Liver (tissue), 9 donors: ENCODE measurements around the gene SYNJ1. TPM values are rescaled to one million over a fixed set of nuclear protein-coding genes. Genes with fewer than 3 reads are reported as not detected.

Source experiments
- DNase-seq: peaks from one replicate; pipeline ENCODE4 v3.0.0-alpha.2; 2017; ENCODE audit warnings: low spot score
- H3K27ac ChIP-seq, 2 donors: one replicate each; pipeline ENCODE4 v1.7.0; 2013; ENCODE audit warnings: inconsistent platforms in 2 of 2, low read length in 2 of 2, control low read depth in 1 of 2, low read depth in 1 of 2, mild to moderate bottlenecking in 1 of 2
- H3K27me3 ChIP-seq, 4 donors: one replicate each; pipeline versions ENCODE4 v1.6.1 to v1.7.0; 2013; ENCODE audit warnings: low read length in 3 of 4, inconsistent platforms in 1 of 4, mild to moderate bottlenecking in 1 of 4, moderate library complexity in 1 of 4; ENCODE audit not compliant: control insufficient read depth in 4 of 4, insufficient read depth in 4 of 4
- H3K36me3 ChIP-seq, 4 donors: one replicate each; pipeline versions ENCODE4 v1.6.1 to v1.7.0; 2013; ENCODE audit warnings: low read length in 3 of 4, mild to moderate bottlenecking in 3 of 4, low read depth in 1 of 4, moderate library complexity in 1 of 4; ENCODE audit not compliant: control insufficient read depth in 4 of 4, insufficient read depth in 3 of 4
- H3K4me1 ChIP-seq, 4 donors: one replicate each; pipeline versions ENCODE4 v1.6.1 to v1.7.0; 2013; ENCODE audit warnings: low read length in 3 of 4, mild to moderate bottlenecking in 3 of 4, moderate library complexity in 1 of 4; ENCODE audit not compliant: control insufficient read depth in 4 of 4, insufficient read depth in 4 of 4
- H3K4me3 ChIP-seq, 3 donors: one replicate each; pipeline versions ENCODE4 v1.6.1 to v1.7.0; 2013; ENCODE audit warnings: low read length in 3 of 3, control low read depth in 1 of 3, low read depth in 1 of 3, mild to moderate bottlenecking in 1 of 3
- H3K9ac ChIP-seq, 2 donors: one replicate each; pipeline ENCODE4 v1.7.0; 2013; ENCODE audit warnings: low read length in 2 of 2, mild to moderate bottlenecking in 2 of 2, moderate library complexity in 2 of 2, control low read depth in 1 of 2, low read depth in 1 of 2
- H3K9me3 ChIP-seq, 4 donors: one replicate each; pipeline versions ENCODE4 v1.6.1 to v1.7.0; 2013; ENCODE audit warnings: low read length in 3 of 4; ENCODE audit not compliant: control insufficient read depth in 4 of 4
- ATF3 ChIP-seq: IDR thresholded peaks from 2 replicates; pipeline ENCODE4 v1.6.1; 2016; ENCODE audit warnings: antibody characterized with exemption
- CTCF ChIP-seq: fragments of 150-350 bp; IDR thresholded peaks from 2 replicates; pipeline ENCODE4 v1.5.1; 2017; ENCODE audit warnings: improper control_type of control experiment, low read depth, low read length; ENCODE audit not compliant: missing input control
- FOXA1 ChIP-seq: IDR thresholded peaks from 2 replicates; pipeline ENCODE4 v1.6.1; 2016; ENCODE audit warnings: antibody characterized with exemption
- FOXA2 ChIP-seq: IDR thresholded peaks from 2 replicates; pipeline ENCODE4 v1.6.1; 2016; ENCODE audit warnings: antibody characterized with exemption
- GABPA ChIP-seq, 2 donors: IDR thresholded peaks in 1 of 2; conservative IDR thresholded peaks in 1 of 2; 2 replicates each; pipeline ENCODE4 v1.6.1; 2016; ENCODE audit warnings: antibody characterized with exemption in 2 of 2, mild to moderate bottlenecking in 1 of 2, moderate library complexity in 1 of 2
- HNF4A ChIP-seq, 2 donors: conservative IDR thresholded peaks; 2 replicates each; pipeline ENCODE4 v1.6.1; 2016; ENCODE audit warnings: antibody characterized with exemption in 2 of 2, mild to moderate bottlenecking in 2 of 2
- HNF4G ChIP-seq: IDR thresholded peaks from 2 replicates; pipeline ENCODE4 v1.6.1; 2016; ENCODE audit warnings: antibody characterized with exemption
- JUND ChIP-seq, 2 donors: IDR thresholded peaks; 2 replicates each; pipeline ENCODE4 v1.6.1; 2016; ENCODE audit warnings: antibody characterized with exemption in 2 of 2
- MAX ChIP-seq: IDR thresholded peaks from 2 replicates; pipeline ENCODE4 v1.6.1; 2016; ENCODE audit warnings: antibody characterized with exemption
- NR2F2 ChIP-seq: IDR thresholded peaks from 2 replicates; pipeline ENCODE4 v1.6.1; 2016; ENCODE audit warnings: antibody characterized with exemption
- RAD21 ChIP-seq, 2 donors: IDR thresholded peaks; 2 replicates each; pipeline ENCODE4 v1.6.1; 2016; ENCODE audit warnings: antibody characterized with exemption in 2 of 2, mild to moderate bottlenecking in 2 of 2
- REST ChIP-seq: IDR thresholded peaks from 2 replicates; pipeline ENCODE4 v1.6.1; 2016; ENCODE audit warnings: antibody characterized with exemption, mild to moderate bottlenecking
- RXRA ChIP-seq, 2 donors: IDR thresholded peaks; 2 replicates each; pipeline ENCODE4 v1.6.1; 2017 to 2018; ENCODE audit warnings: antibody characterized with exemption in 2 of 2, mild to moderate bottlenecking in 1 of 2
- SP1 ChIP-seq: IDR thresholded peaks from 2 replicates; pipeline ENCODE4 v1.6.1; 2018; ENCODE audit warnings: antibody characterized with exemption, mild to moderate bottlenecking
- TAF1 ChIP-seq: conservative IDR thresholded peaks from 2 replicates; pipeline ENCODE4 v1.6.1; 2016; ENCODE audit warnings: antibody characterized with exemption, mild to moderate bottlenecking
- YY1 ChIP-seq: IDR thresholded peaks from 2 replicates; pipeline ENCODE4 v1.6.1; 2016; ENCODE audit warnings: antibody characterized with exemption, mild to moderate bottlenecking
- ZBTB33 ChIP-seq: IDR thresholded peaks from 2 replicates; pipeline ENCODE4 v1.6.1; 2016; ENCODE audit warnings: antibody characterized with exemption
- WGBS: extraction: QIAGEN DNeasy Blood & Tissue Kit; methylation state at CpG from one replicate; pipeline ENCODE4 v1.1.7; 2013; 5-methylcytosine and 5-hydroxymethylcytosine counted together
- polyA plus RNA-seq, 2 donors: library from polyadenylated mRNA; stranded (reverse) in 1 of 2; unstranded in 1 of 2; fragments of 200-250 nt in 1 of 2; fragments of >200 nt in 1 of 2; fragmentation: Nextera tagmentation in 1 of 2; extraction: Ambion mirVana in 1 of 2; gene quantifications; one replicate each; pipeline versions ENCODE4 v1.2.1 to v1.2.3, GENCODE V29; 2013 to 2015
- total RNA-seq, 2 donors: library from RNA; depleted of rRNA; stranded (reverse); fragments of >200 nt; gene quantifications; one replicate each; pipeline ENCODE4 v1.2.3, GENCODE V29; 2014
- donor health status: healthy.
- donor health status: healthy.
- donor health status: healthy.
- donor health status: healthy.
- donor health status: healthy.

Gene SYNJ1
- total and polyA plus RNA-seq, 4 donors = 2.5 to 7.2 (median 5.0) TPM

GRCh38 chr21:32702702-32703101 is 25.1 kb downstream of the SYNJ1 start:
- Histone ChIP-seq H3K9me3 (no peaks in the 10 kb centered on the region), H3K9ac (no peak overlapping the region), H3K4me3 (no peak overlapping the region), H3K27ac (no peak overlapping the region), H3K36me3 (peaks cover 0 to 4% (median 2%) of the 10 kb centered on the region in 4 donors), H3K4me1 (no peaks in the 10 kb centered on the region), H3K27me3 (no peaks in the 10 kb centered on the region)
- DNase-seq = no peak
- WGBS = 61% methylated on average over 4 of the region's 4 CpGs
- TF ChIP-seq ATF3 = no peak
- TF ChIP-seq JUND (IDR thresholded peaks at IDR 0.05) = no peak
- no peak for TF ChIP-seq NR2F2
- TF ChIP-seq GABPA (IDR thresholded peaks at IDR 0.05 in 1 of 2, conservative IDR thresholded peaks at IDR 0.05 in 1 of 2) = no peak
- no peak for TF ChIP-seq HNF4G
- TF ChIP-seq ZBTB33 = no peak
- TF ChIP-seq SP1 = no peak
- no peak for TF ChIP-seq HNF4A (conservative IDR thresholded peaks at IDR 0.05)
- no peak for TF ChIP-seq FOXA2
- TF ChIP-seq FOXA1 = no peak
- no peak for TF ChIP-seq TAF1
- TF ChIP-seq RAD21 (IDR thresholded peaks at IDR 0.05) = no peak
- TF ChIP-seq REST = no peak
- TF ChIP-seq YY1 = no peak
- TF ChIP-seq RXRA (IDR thresholded peaks at IDR 0.05) = no peak
- TF ChIP-seq CTCF = no peak
- no peak for TF ChIP-seq MAX
